Gastrocnemius medialis (tissue), 4 donors: ENCODE data around the gene C12orf56.

Experiments
- CTCF ChIP-seq, 5 experiments: fragments of 450-650 bp in 3 of 5; fragments of 200-600 bp in 2 of 5; sonication (generic) in 2 of 5; IDR thresholded peaks in 4 of 5; conservative IDR thresholded peaks in 1 of 5; 1 replicate in 4 of 5; 2 replicates in 1 of 5; pipeline ENCODE4 v1.5.1; 2016 to 2019; ENCODE audit warnings: antibody characterized with exemption in 5 of 5, mild to moderate bottlenecking in 3 of 5, moderate library complexity in 3 of 5
- POLR2A ChIP-seq, 2 donors: fragments of 450-650 bp; IDR thresholded peaks; one replicate each; pipeline ENCODE4 v1.6.1; 2017; ENCODE audit warnings: antibody characterized with exemption in 2 of 2, mild to moderate bottlenecking in 2 of 2, moderate library complexity in 2 of 2

- TF ChIP-seq CTCF (IDR thresholded peaks at IDR 0.05 in 4 of 5, conservative IDR thresholded peaks at IDR 0.05 in 1 of 5): no peak
- no peak for TF ChIP-seq POLR2A (IDR thresholded peaks at IDR 0.05)
Observed at GRCh38 chr12:64252681-64253080, 137.9 kb downstream of the C12orf56 start.
